ENCODE measurements around the gene CHMP4A. TPM values are rescaled to one million over a fixed set of nuclear protein-coding genes. Genes with fewer than 3 reads are reported as not detected.

Gene CHMP4A
- total RNA-seq, 1 donor from 2014 or later, result 32.2 TPM

- TF ChIP-seq, protein P1, sequence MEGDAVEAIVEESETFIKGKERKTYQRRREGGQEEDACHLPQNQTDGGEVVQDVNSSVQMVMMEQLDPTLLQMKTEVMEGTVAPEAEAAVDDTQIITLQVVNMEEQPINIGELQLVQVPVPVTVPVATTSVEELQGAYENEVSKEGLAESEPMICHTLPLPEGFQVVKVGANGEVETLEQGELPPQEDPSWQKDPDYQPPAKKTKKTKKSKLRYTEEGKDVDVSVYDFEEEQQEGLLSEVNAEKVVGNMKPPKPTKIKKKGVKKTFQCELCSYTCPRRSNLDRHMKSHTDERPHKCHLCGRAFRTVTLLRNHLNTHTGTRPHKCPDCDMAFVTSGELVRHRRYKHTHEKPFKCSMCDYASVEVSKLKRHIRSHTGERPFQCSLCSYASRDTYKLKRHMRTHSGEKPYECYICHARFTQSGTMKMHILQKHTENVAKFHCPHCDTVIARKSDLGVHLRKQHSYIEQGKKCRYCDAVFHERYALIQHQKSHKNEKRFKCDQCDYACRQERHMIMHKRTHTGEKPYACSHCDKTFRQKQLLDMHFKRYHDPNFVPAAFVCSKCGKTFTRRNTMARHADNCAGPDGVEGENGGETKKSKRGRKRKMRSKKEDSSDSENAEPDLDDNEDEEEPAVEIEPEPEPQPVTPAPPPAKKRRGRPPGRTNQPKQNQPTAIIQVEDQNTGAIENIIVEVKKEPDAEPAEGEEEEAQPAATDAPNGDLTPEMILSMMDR (IDR thresholded peaks at IDR 0.05; ENCODE audit: insufficient read depth, low read depth, low read length), result no peak
- TF ChIP-seq EZH2 (IDR thresholded peaks at IDR 0.05; ENCODE audit: insufficient read depth, low read length), result no peak
- Mint-ChIP-seq H3K27me3 (ENCODE audit: low read depth, unreplicated experiment) (no peaks in the 10 kb centered on the region), H3K27ac (ENCODE audit: unreplicated experiment) (no peak overlapping the region), H3K36me3 (ENCODE audit: low read depth, unreplicated experiment) (peaks cover 36% of the 10 kb centered on the region), H3K4me3 (ENCODE audit: unreplicated experiment) (no peak overlapping the region), H3K9me3 (ENCODE audit: unreplicated experiment) (no peaks in the 10 kb centered on the region), H3K4me1 (ENCODE audit: low read depth, unreplicated experiment) (peaks cover 10% of the 10 kb centered on the region)
- no peak overlapping the region for H2AFZ ChIP-seq (ENCODE audit: low read depth, low read length)
- no peak overlapping the region for H3K9ac ChIP-seq (ENCODE audit: low read length)
- FAIRE-seq, result no peak
- peaks cover 17% of the 10 kb centered on the region for H4K20me1 ChIP-seq (ENCODE audit: insufficient read depth, low read length)
- no peak for DNase-seq (ENCODE audit: low read depth)
- no peak overlapping the region for H3K4me2 ChIP-seq (ENCODE audit: low read length)
- no peak overlapping the region for H3K4me3 ChIP-seq (ENCODE audit: insufficient read depth, low read depth, low read length)
- no peak overlapping the region for H3K27ac ChIP-seq (ENCODE audit: low read depth, low read length)
- H3K4me1 ChIP-seq (ENCODE audit: insufficient read depth, low read length), result peaks cover 12% of the 10 kb centered on the region
- H3K36me3 ChIP-seq (ENCODE audit: insufficient read depth, low read length), result peaks cover 23% of the 10 kb centered on the region
- H3K9me3 ChIP-seq (ENCODE audit: insufficient read depth, low read depth, low read length), result no peaks in the 10 kb centered on the region
- no peaks in the 10 kb centered on the region for H3K27me3 ChIP-seq (ENCODE audit: insufficient read depth, low read length)
- H3K79me2 ChIP-seq (ENCODE audit: insufficient read depth, low read length), result no peaks in the 10 kb centered on the region
Observed at GRCh38 chr14:24167469-24168114, 45.7 kb downstream of the CHMP4A start.

GRCh38 chr14:24165785-24166184, 47.5 kb downstream of the CHMP4A start:
- Histone ChIP-seq H3K9me3 (ENCODE audit: insufficient read depth, low read depth, low read length) (no peaks in the 10 kb centered on the region), H3K4me3 (ENCODE audit: insufficient read depth, low read depth, low read length) (no peak overlapping the region), H3K27me3 (ENCODE audit: insufficient read depth, low read length) (no peaks in the 10 kb centered on the region), H3K79me2 (ENCODE audit: insufficient read depth, low read length) (peaks cover 12% of the 10 kb centered on the region), H3K27ac (ENCODE audit: low read depth, low read length) (no peak overlapping the region), H3K9ac (ENCODE audit: low read length) (no peak overlapping the region), H2AFZ (ENCODE audit: low read depth, low read length) (no peak overlapping the region), H3K4me2 (ENCODE audit: low read length) (no peak overlapping the region), H3K36me3 (ENCODE audit: insufficient read depth, low read length) (peaks cover 23% of the 10 kb centered on the region), H3K4me1 (ENCODE audit: insufficient read depth, low read length) (peaks cover 10% of the 10 kb centered on the region), H4K20me1 (ENCODE audit: insufficient read depth, low read length) (peaks cover 20% of the 10 kb centered on the region)
- H3K36me3 Mint-ChIP-seq (ENCODE audit: low read depth, unreplicated experiment), result peaks cover 43% of the 10 kb centered on the region
- no peak for DNase-seq (ENCODE audit: low read depth)
- no peak for FAIRE-seq
- H3K27me3 Mint-ChIP-seq (ENCODE audit: low read depth, unreplicated experiment), result no peaks in the 10 kb centered on the region
- H3K4me3 Mint-ChIP-seq (ENCODE audit: unreplicated experiment), result no peak overlapping the region
- no peak overlapping the region for H3K27ac Mint-ChIP-seq (ENCODE audit: unreplicated experiment)
- no peaks in the 10 kb centered on the region for H3K9me3 Mint-ChIP-seq (ENCODE audit: unreplicated experiment)
- TF ChIP-seq, protein P1 (IDR thresholded peaks at IDR 0.05; ENCODE audit: insufficient read depth, low read depth, low read length), result no peak
- no peak for TF ChIP-seq EZH2 (IDR thresholded peaks at IDR 0.05; ENCODE audit: insufficient read depth, low read length)
- H3K4me1 Mint-ChIP-seq (ENCODE audit: low read depth, unreplicated experiment), result peaks cover 18% of the 10 kb centered on the region

DNA sequence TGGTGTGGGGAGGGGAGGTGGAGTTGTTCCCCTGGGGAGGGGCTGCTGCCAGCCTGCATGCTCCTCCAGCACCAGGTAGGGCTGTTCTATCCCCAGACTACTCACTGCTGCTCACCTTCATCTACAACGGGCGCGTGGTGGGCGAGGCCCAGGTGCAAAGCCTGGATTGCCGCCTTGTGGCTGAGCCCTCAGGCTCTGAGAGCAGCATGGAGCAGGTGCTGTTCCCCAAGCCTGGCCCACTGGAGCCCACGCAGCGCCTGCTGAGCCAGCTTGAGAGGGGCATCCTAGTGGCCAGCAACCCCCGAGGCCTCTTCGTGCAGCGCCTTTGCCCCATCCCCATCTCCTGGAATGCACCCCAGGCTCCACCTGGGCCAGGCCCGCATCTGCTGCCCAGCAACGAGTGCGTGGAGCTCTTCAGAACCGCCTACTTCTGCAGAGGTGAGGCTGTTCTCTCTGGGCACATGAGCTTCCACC, 48.7 kb downstream of the CHMP4A start:
- Histone ChIP-seq H4K20me1 (ENCODE audit: insufficient read depth, low read length) (peaks cover 29% of the 10 kb centered on the region), H3K9me3 (ENCODE audit: insufficient read depth, low read depth, low read length) (no peaks in the 10 kb centered on the region), H3K27ac (ENCODE audit: low read depth, low read length) (no peak overlapping the region), H3K36me3 (ENCODE audit: insufficient read depth, low read length) (peaks cover 23% of the 10 kb centered on the region), H3K27me3 (ENCODE audit: insufficient read depth, low read length) (no peaks in the 10 kb centered on the region), H3K4me2 (ENCODE audit: low read length) (no peak overlapping the region), H3K9ac (ENCODE audit: low read length) (no peak overlapping the region), H3K4me3 (ENCODE audit: insufficient read depth, low read depth, low read length) (no peak overlapping the region), H2AFZ (ENCODE audit: low read depth, low read length) (no peak overlapping the region), H3K4me1 (ENCODE audit: insufficient read depth, low read length) (peaks cover 12% of the 10 kb centered on the region), H3K79me2 (ENCODE audit: insufficient read depth, low read length) (peaks cover 12% of the 10 kb centered on the region)
- no peaks in the 10 kb centered on the region for H3K9me3 Mint-ChIP-seq (ENCODE audit: unreplicated experiment)
- FAIRE-seq (no peak), DNase-seq (ENCODE audit: low read depth) (no peak)
- no peak overlapping the region for H3K4me3 Mint-ChIP-seq (ENCODE audit: unreplicated experiment)
- no peak overlapping the region for H3K27ac Mint-ChIP-seq (ENCODE audit: unreplicated experiment)
- H3K27me3 Mint-ChIP-seq (ENCODE audit: low read depth, unreplicated experiment), result no peaks in the 10 kb centered on the region
- peaks cover 41% of the 10 kb centered on the region for H3K36me3 Mint-ChIP-seq (ENCODE audit: low read depth, unreplicated experiment)
- TF ChIP-seq, protein P1 (IDR thresholded peaks at IDR 0.05; ENCODE audit: insufficient read depth, low read depth, low read length), result no peak
- TF ChIP-seq EZH2 (IDR thresholded peaks at IDR 0.05; ENCODE audit: insufficient read depth, low read length), result no peak
- peaks cover 20% of the 10 kb centered on the region for H3K4me1 Mint-ChIP-seq (ENCODE audit: low read depth, unreplicated experiment)

Data from astrocyte (in vitro differentiated cells and primary cell).